Small intestine (tissue), 7 donors: ENCODE data around the gene BTRC. TPM values are rescaled to one million over a fixed set of nuclear protein-coding genes. Genes with fewer than 3 reads are reported as not detected.
A peak's percentile ranks its signal among the peaks of the same experiment; 100 is the strongest.

ENCODE experiments used
- DNase-seq, 2 donors: peaks; one replicate each; pipeline versions ENCODE4 v3.0.0 to v3.0.0-alpha.2; 2013
- FAIRE-seq: peaks from 2 replicates; lab custom pipeline; 2012; peaks lifted over from hg19 to GRCh38; lab: Jason Lieb, UNC
- H3K27ac ChIP-seq, 3 donors: one replicate each; pipeline ENCODE4 v1.5.1; 2013; ENCODE audit warnings: low read length in 2 of 3, mild to moderate bottlenecking in 2 of 3, control low read depth in 1 of 3, inconsistent platforms in 1 of 3, low read depth in 1 of 3, moderate library complexity in 1 of 3
- H3K27me3 ChIP-seq, 3 donors: one replicate each; pipeline ENCODE4 v1.6.1; 2013; ENCODE audit warnings: low read length in 3 of 3, inconsistent platforms in 1 of 3; ENCODE audit not compliant: control insufficient read depth in 3 of 3, insufficient read depth in 3 of 3
- H3K36me3 ChIP-seq, 3 donors: one replicate each; pipeline ENCODE4 v1.6.1; 2013; ENCODE audit warnings: low read length in 3 of 3, inconsistent platforms in 1 of 3, low read depth in 1 of 3, mild to moderate bottlenecking in 1 of 3, moderate library complexity in 1 of 3; ENCODE audit not compliant: control insufficient read depth in 3 of 3, insufficient read depth in 2 of 3
- H3K4me1 ChIP-seq, 3 donors: one replicate each; pipeline ENCODE4 v1.6.1; 2013; ENCODE audit warnings: low read length in 2 of 3, inconsistent platforms in 1 of 3, low read depth in 1 of 3, mild to moderate bottlenecking in 1 of 3, moderate library complexity in 1 of 3; ENCODE audit not compliant: control insufficient read depth in 3 of 3, insufficient read depth in 2 of 3
- H3K4me3 ChIP-seq, 3 donors: one replicate each; pipeline ENCODE4 v1.5.1; 2013; ENCODE audit warnings: low read length in 3 of 3, control low read depth in 1 of 3, inconsistent platforms in 1 of 3, low read depth in 1 of 3, mild to moderate bottlenecking in 1 of 3, moderate library complexity in 1 of 3
- H3K9me3 ChIP-seq, 2 donors: one replicate each; pipeline ENCODE4 v1.6.1; 2013; ENCODE audit warnings: low read depth in 1 of 2, low read length in 1 of 2; ENCODE audit not compliant: control insufficient read depth in 2 of 2, insufficient read depth in 1 of 2
- WGBS, 3 donors: extraction: QIAGEN DNeasy Blood & Tissue Kit; methylation state at CpG; one replicate each; pipeline ENCODE4 v1.1.7; 2013; 5-methylcytosine and 5-hydroxymethylcytosine counted together
- polyA plus RNA-seq, 4 donors: library from polyadenylated mRNA; stranded (reverse) in 3 of 4; unstranded in 1 of 4; fragments of 200-250 nt in 3 of 4; fragments of 120-200 nt in 1 of 4; gene quantifications; one replicate each; pipeline versions ENCODE4 v1.2.1 to v1.2.3, GENCODE V29; 2013
- donor health status: healthy with polysubstance abuse.
- donor health status: control.
- donor health status: control.
- donor health status: Bipolar disorder and iron deficiency.
- donor health status: healthy.

The BTRC gene
- polyA plus RNA-seq, 4 donors = 3.0 to 12.5 (median 4.9) TPM

GRCh38 chr10:101478956-101479355 lies 125.0 kb downstream of the BTRC start:
- 68 to 89% (median 79%) methylated on average over 1 of the region's 1 CpG for WGBS, 3 donors
- FAIRE-seq (no peak), DNase-seq (no peak)
- peaks cover 0 to 6% (median 4%) of the 10 kb centered on the region in 3 donors for H3K36me3 ChIP-seq
- no peaks in the 10 kb centered on the region for H3K27me3 ChIP-seq
- H3K27ac ChIP-seq = no peak overlapping the region
- no peaks in the 10 kb centered on the region for H3K4me1 ChIP-seq
- no peak overlapping the region for H3K4me3 ChIP-seq
- no peaks in the 10 kb centered on the region for H3K9me3 ChIP-seq

DNA sequence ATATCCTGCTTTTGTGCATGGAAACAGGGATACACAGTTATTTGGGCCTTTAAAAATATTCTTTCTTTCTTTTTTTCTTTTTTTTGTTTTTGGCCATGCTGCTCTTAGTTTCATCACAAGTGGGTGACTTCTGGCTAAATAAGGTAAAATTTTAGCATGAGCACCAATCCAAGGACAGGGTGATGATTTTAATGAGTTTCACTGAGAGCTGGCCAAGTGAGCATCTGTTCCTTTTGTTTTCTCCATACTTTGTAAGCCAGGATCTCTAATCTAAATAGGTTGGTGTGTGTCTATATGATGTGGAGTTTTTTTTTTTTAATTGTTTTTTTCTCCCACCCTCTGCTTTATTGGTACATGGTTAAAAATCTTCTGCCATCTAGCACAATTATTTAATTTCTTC lies 127.3 kb downstream of the BTRC start:
- no peak overlapping the region for H3K27ac ChIP-seq
- no peak for FAIRE-seq
- peaks cover 0 to 5% (median 0%) of the 10 kb centered on the region in 3 donors for H3K27me3 ChIP-seq
- H3K4me3 ChIP-seq = no peak overlapping the region
- no peaks in the 10 kb centered on the region for H3K9me3 ChIP-seq
- DNase-seq = no peak
- no peaks in the 10 kb centered on the region for H3K4me1 ChIP-seq
- H3K36me3 ChIP-seq = peaks cover 0 to 7% (median 4%) of the 10 kb centered on the region in 3 donors

DNA sequence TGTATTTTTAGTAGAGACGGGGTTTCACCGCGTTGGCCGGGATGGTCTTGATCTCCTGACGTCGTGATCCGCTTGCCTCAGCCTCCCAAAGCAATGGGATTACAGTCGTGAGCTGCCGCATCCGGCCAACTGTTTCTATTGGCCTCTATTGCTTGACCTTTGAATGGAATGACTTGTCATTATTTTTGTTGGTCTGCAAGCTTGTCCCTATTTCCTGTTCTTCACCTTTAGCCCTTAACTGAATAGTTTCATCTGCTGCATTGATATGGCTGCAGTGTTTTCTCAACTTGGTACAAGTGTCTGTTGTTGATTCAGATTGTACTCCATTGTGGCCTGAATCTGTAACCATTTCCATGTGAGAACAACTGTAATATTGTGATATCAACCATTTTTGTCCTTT lies 128.6 kb downstream of the BTRC start:
- Histone ChIP-seq H3K36me3 (peaks cover 0 to 7% (median 4%) of the 10 kb centered on the region in 3 donors), H3K4me1 (no peaks in the 10 kb centered on the region), H3K27me3 (peaks cover 0 to 5% (median 0%) of the 10 kb centered on the region in 3 donors), H3K27ac (no peak overlapping the region), H3K4me3 (no peak overlapping the region), H3K9me3 (no peaks in the 10 kb centered on the region)
- WGBS, 3 donors = 96 to 98% (median 97%) methylated on average over 10 of the region's 10 CpGs
- FAIRE-seq = no peak
- DNase-seq = no peak

DNA sequence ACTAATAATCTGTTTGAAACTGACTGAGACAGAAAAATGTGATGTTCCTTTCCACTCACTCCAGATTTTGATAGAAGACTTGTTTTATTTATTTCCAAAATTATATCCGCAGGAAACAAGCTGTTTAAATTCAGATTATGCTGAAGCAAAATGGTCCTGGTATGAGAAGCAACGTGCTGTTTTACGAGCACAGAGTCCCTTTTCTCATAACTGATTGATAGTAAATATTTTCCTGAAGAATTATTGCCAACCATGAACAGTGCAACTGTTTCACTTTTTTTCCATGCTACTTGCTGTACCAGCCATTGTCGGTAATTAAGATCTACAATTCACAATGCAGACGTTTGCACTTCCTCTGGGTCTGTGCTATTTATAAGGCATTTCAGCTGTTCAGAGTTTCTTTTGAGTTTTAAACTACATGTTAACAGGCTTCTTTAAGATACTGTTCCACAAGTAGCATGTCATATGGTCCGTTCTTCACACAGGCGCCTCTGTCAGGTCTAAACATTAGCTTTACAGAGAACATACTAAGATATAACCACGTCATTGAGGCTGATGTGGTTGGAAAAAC lies 130.3 kb downstream of the BTRC start:
- Histone ChIP-seq H3K36me3 (peaks cover 0 to 7% (median 4%) of the 10 kb centered on the region in 3 donors), H3K4me1 (no peaks in the 10 kb centered on the region), H3K27ac (no peak overlapping the region), H3K27me3 (peaks cover 0 to 5% (median 0%) of the 10 kb centered on the region in 3 donors), H3K4me3 (no peak overlapping the region), H3K9me3 (no peaks in the 10 kb centered on the region)
- DNase-seq (no peak), FAIRE-seq (no peak)
- 88 to 93% (median 91%) methylated on average over 8 of the region's 8 CpGs for WGBS, 3 donors

DNA sequence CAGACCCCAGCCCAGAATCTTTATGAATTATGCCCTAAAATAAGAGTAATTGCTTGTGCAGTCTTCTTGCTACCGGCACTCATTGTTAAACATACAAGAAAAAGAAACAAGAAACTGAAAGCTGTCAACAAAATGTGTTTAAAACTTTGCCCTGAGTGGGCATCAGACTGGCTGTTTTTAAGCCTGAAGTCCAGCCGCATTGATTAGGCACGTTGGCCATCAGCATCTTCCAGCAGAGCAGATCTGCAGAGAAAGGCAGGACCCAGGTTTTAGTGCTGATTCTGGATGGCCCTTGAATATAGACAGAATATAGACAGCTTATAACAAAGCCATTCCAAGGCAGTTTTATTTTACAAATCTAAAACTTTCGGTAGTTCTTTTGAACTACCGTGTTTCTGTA lies 131.2 kb downstream of the BTRC start:
- WGBS, 3 donors = 88 to 95% (median 94%) methylated on average over 5 of the region's 5 CpGs
- H3K36me3 ChIP-seq = peaks cover 0 to 7% (median 4%) of the 10 kb centered on the region in 3 donors
- H3K9me3 ChIP-seq = no peaks in the 10 kb centered on the region
- no peak for FAIRE-seq
- no peak for DNase-seq
- H3K27me3 ChIP-seq = peaks cover 0 to 5% (median 0%) of the 10 kb centered on the region in 3 donors
- no peaks in the 10 kb centered on the region for H3K4me1 ChIP-seq
- no peak overlapping the region for H3K27ac ChIP-seq
- no peak overlapping the region for H3K4me3 ChIP-seq

- 74 to 86% (median 86%) methylated on average over 23 of the region's 23 CpGs for WGBS, 3 donors
- peaks cover 0 to 5% (median 0%) of the 10 kb centered on the region in 3 donors for H3K27me3 ChIP-seq
- H3K4me1 ChIP-seq = no peaks in the 10 kb centered on the region
- H3K36me3 ChIP-seq = peaks cover 0 to 5% (median 2%) of the 10 kb centered on the region in 3 donors
- H3K9me3 ChIP-seq = no peaks in the 10 kb centered on the region
- no peak overlapping the region for H3K27ac ChIP-seq
- H3K4me3 ChIP-seq = peak overlapping the region in 1 of 3 donors; percentile 15
- FAIRE-seq (no peak), DNase-seq (peak in 1 of 2 donors; percentile 9)
These were observed 132.0 kb downstream of the BTRC start for GRCh38 chr10:101485681-101486554.

DNA sequence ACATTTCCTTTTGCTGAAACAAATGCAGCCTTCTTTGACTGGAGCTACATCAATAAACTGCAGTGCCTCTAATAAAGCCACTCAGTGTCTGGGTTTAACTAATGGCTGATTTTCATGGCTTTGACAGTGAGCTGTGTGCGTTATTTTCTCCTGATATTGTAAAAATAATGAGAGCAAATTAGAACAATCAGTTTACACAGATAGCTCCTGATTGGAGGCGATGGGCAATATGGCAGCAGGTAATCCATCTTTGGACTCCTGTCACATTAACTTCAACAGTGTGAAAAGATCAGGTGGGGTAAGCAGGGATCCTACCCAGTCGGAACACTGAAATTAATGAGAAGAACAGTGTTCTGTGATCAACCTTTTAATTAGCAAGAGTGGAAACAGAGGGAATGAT lies 133.4 kb downstream of the BTRC start:
- peak overlapping the region in 1 of 3 donors; percentile 11 for H3K27ac ChIP-seq
- DNase-seq (no peak), FAIRE-seq (no peak)
- peaks cover 0 to 3% (median 0%) of the 10 kb centered on the region in 3 donors for H3K36me3 ChIP-seq
- no peaks in the 10 kb centered on the region for H3K4me1 ChIP-seq
- H3K27me3 ChIP-seq = peaks cover 0 to 5% (median 0%) of the 10 kb centered on the region in 3 donors
- no peak overlapping the region for H3K4me3 ChIP-seq
- H3K9me3 ChIP-seq = no peaks in the 10 kb centered on the region
- WGBS, 3 donors = 94 to 95% (median 94%) methylated on average over 3 of the region's 3 CpGs

- peaks cover 0 to 5% (median 0%) of the 10 kb centered on the region in 3 donors for H3K27me3 ChIP-seq
- DNase-seq = no peak
- FAIRE-seq = no peak
- H3K9me3 ChIP-seq = no peaks in the 10 kb centered on the region
- no peak overlapping the region for H3K27ac ChIP-seq
- WGBS, 3 donors = 73 to 90% (median 80%) methylated on average over 3 of the region's 3 CpGs
- peaks cover 0 to 2% (median 0%) of the 10 kb centered on the region in 3 donors for H3K4me1 ChIP-seq
- peaks cover 0 to 2% (median 0%) of the 10 kb centered on the region in 3 donors for H3K36me3 ChIP-seq
- H3K4me3 ChIP-seq = no peak overlapping the region
These were observed 135.4 kb downstream of the BTRC start for GRCh38 chr10:101489355-101489754.
